Stomach (tissue), 4 donors: ENCODE data around the gene C7orf57.

ENCODE experiments used
- EP300 ChIP-seq: sonication (generic); formaldehyde crosslinking; IDR thresholded peaks from one replicate; pipeline ENCODE4 v1.6.1; 2017; ENCODE audit warnings: antibody characterized with exemption
- POLR2A ChIP-seq, 4 donors: fragments of 450-650 bp; IDR thresholded peaks; one replicate each; pipeline ENCODE4 v1.6.1; 2016; ENCODE audit warnings: antibody characterized with exemption in 4 of 4, control low read depth in 2 of 4, mild to moderate bottlenecking in 1 of 4, moderate library complexity in 1 of 4
- POLR2AphosphoS5 ChIP-seq, 3 donors: sonication (generic); formaldehyde crosslinking; IDR thresholded peaks; one replicate each; pipeline ENCODE4 v1.6.1; 2016; ENCODE audit warnings: antibody characterized with exemption in 3 of 3
- TF ChIP-seq, protein P1 (sequence below), 7 experiments: fragments of 450-650 bp in 4 of 7; fragments of 200-600 bp in 3 of 7; sonication (generic) in 3 of 7; IDR thresholded peaks; one replicate each; pipeline ENCODE4 v1.5.1; 2016 to 2019; ENCODE audit warnings: antibody characterized with exemption in 7 of 7, control low read depth in 2 of 7, mild to moderate bottlenecking in 1 of 7

DNA sequence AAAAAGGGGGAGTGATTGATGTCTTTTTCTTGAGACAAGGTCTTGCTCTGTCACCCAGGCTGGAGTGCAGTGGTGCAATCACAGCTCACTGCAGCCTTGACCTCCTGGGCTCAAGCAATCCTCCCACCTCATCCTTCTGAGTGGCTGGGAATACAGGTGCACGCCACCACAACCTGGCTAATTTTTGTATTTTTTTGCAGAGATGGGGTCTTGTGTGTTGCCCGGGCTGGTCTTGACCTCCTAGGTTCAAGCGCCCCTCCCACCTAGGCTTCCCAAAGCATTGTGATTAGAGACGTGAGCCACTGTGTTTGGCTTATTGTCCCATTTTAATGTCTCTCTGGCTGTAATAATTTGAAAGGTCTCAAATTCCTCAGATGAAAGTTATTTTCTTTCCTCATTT is 75.5 kb downstream of the C7orf57 start:
- TF ChIP-seq, protein P1, sequence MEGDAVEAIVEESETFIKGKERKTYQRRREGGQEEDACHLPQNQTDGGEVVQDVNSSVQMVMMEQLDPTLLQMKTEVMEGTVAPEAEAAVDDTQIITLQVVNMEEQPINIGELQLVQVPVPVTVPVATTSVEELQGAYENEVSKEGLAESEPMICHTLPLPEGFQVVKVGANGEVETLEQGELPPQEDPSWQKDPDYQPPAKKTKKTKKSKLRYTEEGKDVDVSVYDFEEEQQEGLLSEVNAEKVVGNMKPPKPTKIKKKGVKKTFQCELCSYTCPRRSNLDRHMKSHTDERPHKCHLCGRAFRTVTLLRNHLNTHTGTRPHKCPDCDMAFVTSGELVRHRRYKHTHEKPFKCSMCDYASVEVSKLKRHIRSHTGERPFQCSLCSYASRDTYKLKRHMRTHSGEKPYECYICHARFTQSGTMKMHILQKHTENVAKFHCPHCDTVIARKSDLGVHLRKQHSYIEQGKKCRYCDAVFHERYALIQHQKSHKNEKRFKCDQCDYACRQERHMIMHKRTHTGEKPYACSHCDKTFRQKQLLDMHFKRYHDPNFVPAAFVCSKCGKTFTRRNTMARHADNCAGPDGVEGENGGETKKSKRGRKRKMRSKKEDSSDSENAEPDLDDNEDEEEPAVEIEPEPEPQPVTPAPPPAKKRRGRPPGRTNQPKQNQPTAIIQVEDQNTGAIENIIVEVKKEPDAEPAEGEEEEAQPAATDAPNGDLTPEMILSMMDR (IDR thresholded peaks at IDR 0.05) = no peak
- TF ChIP-seq POLR2A (IDR thresholded peaks at IDR 0.05) = no peak
- no peak for TF ChIP-seq POLR2AphosphoS5 (IDR thresholded peaks at IDR 0.05)
- TF ChIP-seq EP300 = no peak
